ENCODE results near the gene NPIPB2.
A peak's percentile ranks its signal among the peaks of the same experiment; 100 is the strongest.

The NPIPB2 gene

DNA sequence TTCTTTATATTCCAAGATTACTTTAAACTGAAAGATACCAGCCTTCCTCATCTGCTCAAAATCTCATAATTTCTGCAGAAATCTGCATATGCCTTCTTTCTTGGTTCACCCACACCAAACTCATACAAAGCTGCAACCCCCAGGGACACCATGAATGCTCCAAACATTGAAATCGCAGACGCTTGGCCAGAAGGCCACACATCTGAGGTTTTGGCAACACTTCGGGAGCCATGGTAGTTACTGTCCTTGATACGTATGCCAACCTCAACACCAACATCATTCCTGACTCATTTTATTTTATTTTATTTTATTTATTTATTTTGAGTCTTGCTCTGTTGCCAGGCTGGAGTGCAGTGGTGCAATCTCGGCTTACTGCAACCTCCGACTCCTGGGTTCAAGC lies 37.9 kb downstream of the NPIPB2 start:
- no peak for DNase-seq

DNA sequence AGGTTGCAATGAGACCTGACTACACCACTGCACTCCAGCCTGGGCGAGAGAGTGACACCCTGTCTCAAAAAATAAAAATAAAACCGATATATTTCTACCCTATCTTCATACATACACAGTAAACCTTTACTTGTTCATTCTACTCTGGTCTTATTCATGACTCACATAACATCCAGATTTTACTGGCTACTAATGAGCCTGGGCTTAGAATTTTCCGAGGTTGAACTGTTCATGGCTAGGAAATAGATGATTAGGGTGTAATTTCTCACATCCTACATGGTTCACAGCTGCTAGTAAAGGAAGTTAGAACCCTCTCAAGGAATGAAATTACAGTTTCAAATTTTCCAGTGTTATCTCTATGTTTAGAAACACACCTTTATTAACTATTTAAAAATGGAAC lies 40.8 kb downstream of the NPIPB2 start:
- DNase-seq, result no peak

GRCh38 chr16:11896486-11897176 lies 45.2 kb downstream of the NPIPB2 start:
- peak in 2 of 56 donors; percentile 0 to 11 for DNase-seq

GRCh38 chr16:11893571-11893970 lies 48.3 kb downstream of the NPIPB2 start:
- DNase-seq, result no peak

- no peak for DNase-seq
These were observed 49.1 kb downstream of the NPIPB2 start for GRCh38 chr16:11892761-11893160.

DNA sequence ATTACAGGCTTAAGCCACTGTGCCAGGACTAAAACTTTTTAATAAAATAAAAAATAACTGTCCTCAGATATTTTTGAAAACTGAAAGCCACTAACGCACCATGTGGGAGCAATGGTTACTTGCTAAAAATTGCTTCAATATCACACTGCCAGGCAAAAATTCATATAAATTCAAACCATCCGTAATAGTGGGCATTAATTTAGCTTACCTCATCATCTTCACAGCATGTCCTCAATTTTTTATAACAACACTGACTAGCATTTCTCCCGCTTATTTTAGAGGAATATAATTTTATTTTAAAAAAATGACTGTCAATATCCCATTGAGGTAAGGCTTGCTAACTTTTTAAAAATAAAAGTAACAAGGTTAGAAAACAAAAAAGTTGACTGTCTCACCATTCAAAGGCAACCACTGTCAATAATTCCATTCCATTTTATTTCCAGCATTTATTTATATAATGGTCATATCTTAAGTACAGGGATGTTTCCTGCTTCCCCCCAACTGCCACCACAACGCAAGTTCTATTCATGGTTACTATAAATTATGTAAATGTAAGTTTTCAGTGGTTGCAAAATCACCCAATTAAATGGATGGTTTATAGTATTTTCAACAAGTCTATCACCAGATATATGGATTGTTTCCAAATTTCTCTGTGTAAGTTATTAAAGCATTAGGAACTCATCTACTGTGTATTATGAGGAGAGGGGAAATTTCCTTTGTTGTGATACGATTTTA lies 51.4 kb downstream of the NPIPB2 start:
- DNase-seq, result no peak

DNA sequence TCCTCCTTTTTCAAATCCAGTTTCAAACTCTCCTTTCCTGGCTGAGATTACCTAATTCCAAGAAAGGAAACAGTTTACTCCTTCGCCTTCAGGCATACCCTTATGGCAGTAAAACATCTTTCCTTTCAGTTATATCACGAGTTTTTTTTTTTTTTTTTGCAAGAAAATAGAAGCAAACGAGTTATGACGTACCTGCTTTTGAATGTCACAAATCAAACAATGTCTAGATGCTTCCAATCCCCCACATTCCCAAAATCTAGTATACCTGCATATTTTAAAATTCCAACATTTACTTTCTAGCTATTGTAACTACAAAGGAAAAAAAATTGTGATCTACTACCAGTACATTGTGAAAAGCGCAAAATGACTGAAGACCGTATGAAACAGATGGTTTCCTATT lies 55.0 kb downstream of the NPIPB2 start:
- DNase-seq, result no peak

DNA sequence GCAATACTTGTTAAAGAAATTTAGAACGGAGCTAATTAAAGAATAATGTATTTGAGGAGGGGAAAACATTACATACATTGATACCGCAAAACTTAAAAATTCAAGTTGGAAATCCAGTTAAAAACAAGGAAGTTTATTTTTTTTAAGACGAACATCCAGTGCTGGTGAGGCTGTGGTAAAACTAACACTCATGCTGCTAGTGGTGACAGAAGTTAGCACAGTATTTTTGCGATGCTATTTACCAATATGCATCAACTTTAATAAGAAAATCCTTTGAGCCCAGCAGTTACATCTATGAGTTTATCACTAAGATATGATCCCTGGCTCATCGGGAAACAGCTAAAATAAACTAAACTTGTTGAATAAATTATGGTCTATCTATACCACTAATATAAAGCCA lies 57.8 kb downstream of the NPIPB2 start:
- DNase-seq, result no peak

GRCh38 chr16:11880007-11880406 lies 61.8 kb downstream of the NPIPB2 start:
- DNase-seq, result no peak

DNA sequence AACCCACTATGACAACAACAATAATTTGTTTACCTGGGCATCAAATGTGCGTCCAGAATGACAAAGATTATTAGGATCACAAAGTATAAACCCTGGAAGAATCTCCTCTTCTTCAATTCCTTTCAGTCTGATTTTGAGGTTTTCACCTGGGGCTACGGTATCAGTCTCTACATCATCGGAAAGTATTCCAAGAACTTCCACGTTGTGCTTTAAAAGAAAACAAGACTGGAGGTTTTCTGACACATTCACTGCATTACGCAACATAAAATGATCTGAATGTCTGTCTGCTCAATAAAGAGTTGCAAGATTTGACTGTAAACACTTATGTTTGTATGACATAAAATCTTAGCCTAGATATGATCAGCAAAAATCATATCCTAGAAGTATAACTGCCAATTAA lies 64.5 kb downstream of the NPIPB2 start:
- no peak for DNase-seq
